NCI-H460 (cell line): ENCODE measurements around the gene PLPP1. TPM values are rescaled to one million over a fixed set of nuclear protein-coding genes. Genes with fewer than 3 reads are reported as not detected.

ENCODE experiments used
- small RNA-seq, 2 experiments: library from RNA; depleted of rRNA; stranded (forward); fragments of <200 nt; gene quantifications; one replicate each; pipeline ENCODE3, GENCODE V24; 2014
- total RNA-seq: library from RNA; depleted of rRNA; stranded (reverse); fragments of >200 nt; shearing (Covaris generic); gene quantifications from 2 replicates; pipeline ENCODE4 v1.2.3, GENCODE V29; 2014; rRNA removed

The PLPP1 gene
- total RNA-seq, 1 experiment from 2014 or later, result 27.5 TPM

Small RNA genes lying within 50 kb of the gene (small RNA-seq; reads per million reads assigned to genes)
- 0 reads per million in 2 experiments for gene MIR5687

Other genes starting within 250 kb of the PLPP1 start
- gene DHX29, start 227.3 kb downstream of the PLPP1 start, total RNA-seq, result 30.7 and 35.8 TPM in 2 replicates
- gene MTREX, start 227.0 kb downstream of the PLPP1 start, total RNA-seq, result 107 and 128 TPM in 2 replicates
- gene SLC38A9, start 177.4 kb upstream of the PLPP1 start, total RNA-seq, result 20.2 and 24.0 TPM in 2 replicates
- 0.14 TPM in 1 of 2 replicates, not detected in the other for gene DDX4, start 203.1 kb upstream of the PLPP1 start, total RNA-seq